Head of caudate nucleus (tissue), 42 donors: ENCODE data around the gene GOT2.
A peak's percentile ranks its signal among the peaks of the same experiment; 100 is the strongest.
"Not testable (repeated sequence)": the region's sequence is repeated elsewhere in the genome, so short reads cannot be mapped to it uniquely, and the experiment has no call there.

Experiments used
- DNase-seq, 42 donors: peaks; one replicate each; pipeline versions ENCODE4 v3.0.0 to v3.0.0-alpha.2; 2020 to 2021; ENCODE audit warnings: mixed read lengths in 7 of 42
- intact Hi-C: fragments of 100-400 bp; cut with DNase I; formaldehyde crosslinking; loops from one replicate; pipeline ENCODE4 v1.15.0; 2022

Gene GOT2

DNA sequence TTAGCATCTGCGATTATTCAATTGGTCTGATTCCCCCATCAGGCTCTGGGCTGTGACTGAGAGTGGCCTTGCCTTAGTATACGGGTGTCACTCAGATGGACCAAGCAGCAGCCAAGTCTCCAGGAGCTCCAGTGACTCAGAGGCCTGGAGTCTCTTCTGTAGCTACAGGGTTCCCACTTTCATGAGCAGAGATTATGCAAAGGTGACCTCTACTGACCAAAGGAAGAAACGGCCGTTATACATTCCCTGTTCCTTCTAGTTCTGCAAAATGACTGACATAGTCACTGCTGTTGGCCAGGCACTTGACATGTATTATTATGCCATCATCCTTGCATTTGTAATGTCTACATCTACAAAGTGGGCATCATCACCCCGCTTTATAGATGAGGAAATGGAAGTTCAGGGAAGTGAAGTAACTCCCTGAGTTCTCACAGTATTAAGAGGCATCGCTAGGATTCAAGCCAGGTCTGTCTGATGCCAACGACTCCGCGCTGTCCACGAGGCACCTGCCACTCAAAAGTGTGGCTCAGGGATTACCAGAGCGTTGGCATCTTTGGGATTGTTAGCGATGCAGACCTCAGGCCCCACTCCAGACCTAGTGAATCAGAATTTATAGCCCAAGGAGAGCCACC, 72.8 kb downstream of the GOT2 start:
- intact Hi-C loops: loop anchor here (10.0 kb wide), 1 partner anchor 147 kb away; the partner anchor contains the start of gene SETD6
- peak in 26 of 42 donors; percentile 18 to 78 (median 38) for DNase-seq

- not testable (repeated sequence) for DNase-seq
- intact Hi-C loops: loop anchor here (10.0 kb wide), 1 partner anchor 145 kb away; the partner anchor contains the start of gene SETD6
Observed at GRCh38 chr16:58659911-58660310, 74.2 kb downstream of the GOT2 start.

DNA sequence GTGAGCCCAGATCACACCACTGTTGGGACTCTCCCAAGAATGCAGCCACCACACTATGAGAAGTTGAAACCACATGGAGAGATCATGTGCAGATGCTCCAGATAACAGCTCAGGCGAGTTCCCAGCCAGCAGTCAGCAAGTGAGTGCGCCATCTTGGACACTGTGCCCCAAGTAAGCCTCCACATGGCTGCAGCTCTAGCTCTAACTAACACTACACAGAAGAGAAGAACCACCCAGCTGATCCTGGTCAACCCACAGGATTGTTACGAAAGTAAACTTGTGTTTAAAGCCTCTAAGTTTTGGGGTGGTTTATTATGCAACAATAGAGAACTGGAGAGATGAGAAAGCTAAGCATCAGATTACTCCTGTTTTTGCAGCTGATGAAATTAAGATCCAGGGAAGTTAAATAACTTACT, 75.3 kb downstream of the GOT2 start:
- intact Hi-C loops: no loop called here

More for the DNA sequence above, 75.3 kb downstream of the GOT2 start:
- no peak for DNase-seq
